HepG2 (cell line): ENCODE data around the gene CLHC1. TPM values are rescaled to one million over a fixed set of nuclear protein-coding genes. Genes with fewer than 3 reads are reported as not detected.
A peak's percentile ranks its signal among the peaks of the same experiment; 100 is the strongest.

Experiments used
- CREM ChIP-seq, 2 experiments: sonication (generic) in 1 of 2; formaldehyde crosslinking in 1 of 2; IDR thresholded peaks; 2 replicates each; pipeline versions ENCODE4 v1.4.0 to v1.6.1; 2016 to 2020; ENCODE audit warnings: antibody characterized with exemption in 1 of 2, mild to moderate bottlenecking in 1 of 2, missing genetic modification reagents in 1 of 2
- FUBP1 ChIP-seq: sonication (generic); formaldehyde crosslinking; IDR thresholded peaks from 2 replicates; pipeline ENCODE4 v1.5.1; 2020; ENCODE audit warnings: missing genetic modification reagents, mild to moderate bottlenecking, borderline replicate concordance
- HINFP ChIP-seq: sonication (generic); formaldehyde crosslinking; IDR thresholded peaks from 2 replicates; pipeline ENCODE4 v1.4.0; 2020; ENCODE audit warnings: low read depth, mild to moderate bottlenecking, missing genetic modification reagents
- MATR3 ChIP-seq: sonication (generic); formaldehyde crosslinking; IDR thresholded peaks from 2 replicates; pipeline ENCODE4 v1.4.0; 2020; ENCODE audit warnings: missing genetic modification reagents
- RBAK ChIP-seq: sonication (generic); formaldehyde crosslinking; IDR thresholded peaks from 2 replicates; pipeline ENCODE4 v1.5.1; 2020; ENCODE audit warnings: mild to moderate bottlenecking, missing genetic modification reagents
- SP1 ChIP-seq, 2 experiments: fragments of 450-650 bp in 1 of 2; sonication (generic) in 1 of 2; formaldehyde crosslinking in 1 of 2; IDR thresholded peaks; 2 replicates each; pipeline versions ENCODE4 v1.4.0 to v1.6.1; 2016 to 2020; ENCODE audit warnings: missing genetic modification reagents in 1 of 2
- TFAP4 ChIP-seq: sonication (generic); IDR thresholded peaks from 2 replicates; pipeline ENCODE4 v1.6.1; 2016; ENCODE audit warnings: low read depth, borderline replicate concordance
- ZBTB3 ChIP-seq: sonication (generic); formaldehyde crosslinking; IDR thresholded peaks from 2 replicates; pipeline ENCODE4 v1.4.0; 2020; ENCODE audit warnings: low read depth, mild to moderate bottlenecking, moderate library complexity, missing genetic modification reagents, borderline replicate concordance
- ZFP36L1 ChIP-seq: sonication (generic); formaldehyde crosslinking; IDR thresholded peaks from 2 replicates; pipeline ENCODE4 v1.8.0; 2022; ENCODE audit warnings: mild to moderate bottlenecking, missing genetic modification reagents, moderate library complexity
- ZFP37 ChIP-seq: sonication (generic); formaldehyde crosslinking; IDR thresholded peaks from 2 replicates; pipeline ENCODE4 v1.4.0; 2020; ENCODE audit warnings: missing genetic modification reagents, borderline replicate concordance
- ZNF33A ChIP-seq: sonication (generic); formaldehyde crosslinking; IDR thresholded peaks from 2 replicates; pipeline ENCODE4 v1.5.1; 2020; ENCODE audit warnings: missing genetic modification reagents, mild to moderate bottlenecking, moderate library complexity, borderline replicate concordance
- ZNF383 ChIP-seq: sonication (generic); formaldehyde crosslinking; IDR thresholded peaks from 2 replicates; pipeline ENCODE4 v1.4.0; 2020; ENCODE audit warnings: missing genetic modification reagents, mild to moderate bottlenecking, borderline replicate concordance
- ZNF558 ChIP-seq: sonication (generic); formaldehyde crosslinking; IDR thresholded peaks from 2 replicates; pipeline ENCODE4 v1.9.0; 2022; ENCODE audit warnings: mild to moderate bottlenecking, missing genetic modification reagents, borderline replicate concordance
- ZNF772 ChIP-seq: sonication (generic); formaldehyde crosslinking; IDR thresholded peaks from 2 replicates; pipeline ENCODE4 v1.5.0; 2020; ENCODE audit warnings: mild to moderate bottlenecking, missing genetic modification reagents
- ZNF816 ChIP-seq: sonication (generic); formaldehyde crosslinking; IDR thresholded peaks from 2 replicates; pipeline ENCODE4 v1.8.0; 2022; ENCODE audit warnings: missing genetic modification reagents, mild to moderate bottlenecking, borderline replicate concordance
- polyA plus RNA-seq, 8 experiments: library from polyadenylated mRNA; depleted of rRNA in 3 of 8; stranded (reverse) in 7 of 8; unstranded in 1 of 8; fragments of >200 nt; fragmentation: Illumina TruSeq in 4 of 8; extraction: Trizol in 4 of 8; gene quantifications; 2 replicates each; pipeline versions ENCODE4 v1.2.1 to v1.2.3, GENCODE V29; 2011 to 2016; ENCODE audit warnings: low read depth in 4 of 8, missing spikeins in 1 of 8, mixed read lengths in 1 of 8; ENCODE audit not compliant: insufficient read depth in 1 of 8
- total RNA-seq, 5 experiments: library from RNA; depleted of rRNA; stranded (reverse); fragments of >200 nt; fragmentation: Illumina TruSeq; extraction: Trizol; gene quantifications; 2 replicates each; pipeline ENCODE4 v1.2.3, GENCODE V29; 2016; ENCODE audit warnings: low read depth in 1 of 5

The CLHC1 gene
- total and polyA plus RNA-seq, 2 of the 13 experiments (the other 11 are each of a cell fraction or from before 2014, with no cell fraction given), result 9.8 to 12.6 TPM

- TF ChIP-seq HINFP (CRISPR knock-in tag) (peak; percentile 96), ZNF772 (CRISPR knock-in tag) (peak; percentile 98), FUBP1 (CRISPR knock-in tag) (no peak; the same call in 1 of the 2 replicates), ZNF816 (CRISPR knock-in tag) (peak; percentile 96), ZNF558 (CRISPR knock-in tag) (peak; percentile 98), ZNF383 (CRISPR knock-in tag) (no peak), SP1 (IDR thresholded peaks at IDR 0.05) (no peak), SP1 (CRISPR knock-in tag; IDR thresholded peaks at IDR 0.05) (peak; percentile 93), ZNF33A (CRISPR knock-in tag) (no peak), TFAP4 (peak; percentile 51; the same call in 1 of the 2 replicates), CREM (IDR thresholded peaks at IDR 0.05) (peak; percentile 91), CREM (CRISPR knock-in tag; IDR thresholded peaks at IDR 0.05) (peak; percentile 24; the same call in 1 of the 2 replicates), ZFP36L1 (peak; percentile 88), MATR3 (CRISPR knock-in tag) (no peak), RBAK (no peak), ZBTB3 (CRISPR knock-in tag) (peak; percentile 74; the same call in 1 of the 2 replicates), ZFP37 (CRISPR knock-in tag) (peak; percentile 97)
Measured at GRCh38 chr2:55268907-55269644, 37.0 kb upstream of the CLHC1 start, which contains the start of gene MTIF2 (continued).
